Measurements from ENCODE around the gene CARD19. TPM values are rescaled to one million over a fixed set of nuclear protein-coding genes. Genes with fewer than 3 reads are reported as not detected.

Gene CARD19
- total and polyA plus RNA-seq, 9 of the 15 experiments (the other 6 are each of a cell fraction or from before 2014, with no cell fraction given), result 0.90 to 34.9 (median 14.6) TPM

- ChIA-PET POLR2A (interaction anchor here (0.5 to 1.6 kb wide), 4 partner anchors 10 to 83 kb away, joined by 3 to 5 read pairs (median 4); no protein-coding TSS in a partner anchor), CTCF (ENCODE audit: low intra/inter-chr PET ratio) (no interaction called here)
- H3K9me3 ChIP-seq (replicated peaks; ENCODE audit: control insufficient read depth, insufficient read depth, low read depth, low read length), result no peaks in the 10 kb centered on the region
- H2AFZ ChIP-seq (ENCODE audit: low read depth, low read length), result peak overlapping the region; percentile 91
- H3K9ac ChIP-seq (ENCODE audit: insufficient read depth in 1 of 2, low read depth in 2 of 2, low read length in 2 of 2), result peak overlapping the region; percentile 66 to 96; a peak in 3 of 4 replicates
- H3K27me3 ChIP-seq (ENCODE audit: control insufficient read depth in 2 of 2, insufficient read depth in 2 of 2, low read length in 2 of 2), result peaks cover 0 to 10% of the 10 kb centered on the region in 2 experiments; a peak in 2 of 5 replicates
- H3K36me3 ChIP-seq (ENCODE audit: control insufficient read depth, insufficient read depth, low read length), result no peaks in the 10 kb centered on the region
- H3K79me2 ChIP-seq (ENCODE audit: control insufficient read depth, insufficient read depth, low read length), result no peaks in the 10 kb centered on the region; the same call in 2 of the 3 replicates
- FAIRE-seq (no peak), DNase-seq (ENCODE audit: extremely low read depth in 1 of 4, low spot score in 3 of 4) (no peak), ATAC-seq (no peak)
- intact Hi-C loops (cut with micrococcal nuclease) (no loop called here), in situ Hi-C loops (cut with MboI) (no loop called here)
- BruUV-seq (replicated peaks), result TSS peak; percentile 54
- no peaks in the 10 kb centered on the region for H4K20me1 ChIP-seq (replicated peaks; ENCODE audit: control insufficient read depth, insufficient read depth, low read length)
- H3K27ac ChIP-seq (ENCODE audit: extremely low read depth, low read depth, low read length), result no peak overlapping the region; the same call in 2 of the 3 replicates
- WGBS (ENCODE audit: insufficient coverage, low coverage, missing lambda C conversion rate), result 40% methylated on average over 20 of the region's 21 CpGs
- no peaks in the 10 kb centered on the region for H3K9me1 ChIP-seq (ENCODE audit: control insufficient read depth, insufficient read depth, low read length)
- peaks cover 16 to 58% of the 10 kb centered on the region in 2 experiments for H3K4me1 ChIP-seq (replicated peaks in 1 of 2; ENCODE audit: control insufficient read depth in 2 of 2, insufficient read depth in 2 of 2, low read length in 2 of 2)
- H3K4me3 ChIP-seq, result peak overlapping the region; percentile 67
- H3K4me2 ChIP-seq (ENCODE audit: insufficient read depth, low read length), result peak overlapping the region; percentile 73
- no peak for TF ChIP-seq PRPF4 (IDR thresholded peaks at IDR 0.05; ENCODE audit: insufficient read depth, low read depth, low read length, poor library complexity, severe bottlenecking)
- no peak for TF ChIP-seq MECOM (CRISPR knock-in tag; IDR thresholded peaks at IDR 0.05)
- TF ChIP-seq ZNF165 (CRISPR knock-in tag; IDR thresholded peaks at IDR 0.05; ENCODE audit: borderline replicate concordance), result no peak
- TF ChIP-seq SIRT6 (IDR thresholded peaks at IDR 0.05; ENCODE audit: low read depth, low read length), result no peak
- no peak for TF ChIP-seq ZNF318 (IDR thresholded peaks at IDR 0.05; ENCODE audit: borderline replicate concordance in 1 of 2, low read depth in 1 of 2)
- TF ChIP-seq GMEB1 (CRISPR knock-in tag; IDR thresholded peaks at IDR 0.05), result no peak
- TF ChIP-seq PRMT5 (CRISPR knock-in tag; IDR thresholded peaks at IDR 0.05), result no peak
- no peak for TF ChIP-seq SETDB1 (IDR thresholded peaks at IDR 0.05; ENCODE audit: low read length)
- no peak for TF ChIP-seq TFE3 (CRISPR knock-in tag; IDR thresholded peaks at IDR 0.05)
Observed at GRCh38 chr9:93132946-93133680, 37.1 kb downstream of the CARD19 start.

Measured in K562 (cell line).